ENCODE data around the gene OBSL1. TPM values are rescaled to one million over a fixed set of nuclear protein-coding genes. Genes with fewer than 3 reads are reported as not detected.

OBSL1 gene
- total RNA-seq, 5 donors from 2014 or later (not counting 1 experiment from before 2014, with no cell fraction given) = 1.2 to 2.4 (median 1.2) TPM

- H3K9me3 ChIP-seq = no peaks in the 10 kb centered on the region
- no peak overlapping the region for H3K27ac ChIP-seq (ENCODE audit: low read length)
- H3K4me3 ChIP-seq (ENCODE audit: control insufficient read depth in 1 of 2, extremely low read depth in 1 of 2, low read length in 1 of 2) = no peak overlapping the region
- H3K4me1 ChIP-seq (ENCODE audit: control insufficient read depth in 1 of 2, extremely low read depth in 1 of 2, insufficient read depth in 2 of 2, low read length in 2 of 2) = peaks cover 3 to 27% of the 10 kb centered on the region in 2 experiments
- WGBS (ENCODE audit: insufficient coverage) = 0% methylated on average over 3 of the region's 4 CpGs
- ChIA-PET POLR2A (no interaction called here), CTCF (no interaction called here)
- Mint-ChIP-seq H3K4me1 (peaks cover 26 to 35% (median 27%) of the 10 kb centered on the region in 3 donors), H3K36me3 (no peaks in the 10 kb centered on the region), H3K27ac (no peak overlapping the region), H3K27me3 (peaks cover 75 to 83% of the 10 kb centered on the region in 2 donors), H3K4me3 (peak overlapping the region in 1 of 3 donors; percentile 66), H3K9me3 (no peaks in the 10 kb centered on the region)
- no peak for DNase-seq
- no peaks in the 10 kb centered on the region for H3K36me3 ChIP-seq (ENCODE audit: control insufficient read depth in 2 of 2, extremely low read depth in 1 of 2, insufficient read depth in 1 of 2, low read length in 1 of 2)
- no peak for ATAC-seq (replicated peaks in 1 of 4)
- peaks cover 8 to 96% of the 10 kb centered on the region in 2 experiments for H3K27me3 ChIP-seq (replicated peaks in 1 of 2; ENCODE audit: control insufficient read depth in 2 of 2, extremely low read depth in 1 of 2, insufficient read depth in 2 of 2, low read length in 1 of 2)
Observed at GRCh38 chr2:219513787-219514186, 57.6 kb downstream of the OBSL1 start.

GRCh38 chr2:219512524-219513216, 58.7 kb downstream of the OBSL1 start:
- POLR2A ChIA-PET = no interaction called here
- WGBS (ENCODE audit: insufficient coverage) = 12% methylated on average over 11 of the region's 16 CpGs

GRCh38 chr2:219511547-219512325, 59.6 kb downstream of the OBSL1 start:
- Histone ChIP-seq H3K27me3 (replicated peaks in 1 of 2; ENCODE audit: control insufficient read depth in 2 of 2, extremely low read depth in 1 of 2, insufficient read depth in 2 of 2, low read length in 1 of 2) (peaks cover 8 to 95% of the 10 kb centered on the region in 2 experiments), H3K27ac (ENCODE audit: low read length) (no peak overlapping the region), H3K4me1 (ENCODE audit: control insufficient read depth in 1 of 2, extremely low read depth in 1 of 2, insufficient read depth in 2 of 2, low read length in 2 of 2) (peaks cover 3 to 27% of the 10 kb centered on the region in 2 experiments), H3K36me3 (ENCODE audit: control insufficient read depth in 2 of 2, extremely low read depth in 1 of 2, insufficient read depth in 1 of 2, low read length in 1 of 2) (no peaks in the 10 kb centered on the region), H3K9me3 (no peaks in the 10 kb centered on the region), H3K4me3 (ENCODE audit: control insufficient read depth in 1 of 2, extremely low read depth in 1 of 2, low read length in 1 of 2) (no peak overlapping the region)
- H3K27ac Mint-ChIP-seq = peak overlapping the region in 1 of 2 donors; percentile 45
- H3K4me1 Mint-ChIP-seq = peaks cover 26 to 35% (median 27%) of the 10 kb centered on the region in 3 donors
- H3K9me3 Mint-ChIP-seq = no peaks in the 10 kb centered on the region
- no peak for ATAC-seq (replicated peaks in 1 of 4)
- H3K36me3 Mint-ChIP-seq = peaks cover 7% of the 10 kb centered on the region
- H3K27me3 Mint-ChIP-seq = peaks cover 57 to 72% of the 10 kb centered on the region in 2 donors
- 12% methylated on average over 6 of the region's 15 CpGs for WGBS (ENCODE audit: insufficient coverage)
- no peak for DNase-seq
- no peak overlapping the region for H3K4me3 Mint-ChIP-seq
- ChIA-PET POLR2A (interaction anchor here (0.6 to 0.7 kb wide), 3 partner anchors 80 to 216 kb away, joined by 3 to 12 read pairs (median 5); no protein-coding TSS in a partner anchor), CTCF (interaction anchor here in 1 of 2 donors (0.8 to 1.4 kb wide), 3 partner anchors 18 to 36 kb away, joined by 3 to 4 read pairs (median 3); no protein-coding TSS in a partner anchor)

More at GRCh38 chr2:219512524-219513216, 58.7 kb downstream of the OBSL1 start:
- ATAC-seq (replicated peaks in 1 of 4) = no peak
- Mint-ChIP-seq H3K27me3 (peaks cover 67 to 81% of the 10 kb centered on the region in 2 donors), H3K4me1 (peaks cover 26 to 35% (median 27%) of the 10 kb centered on the region in 3 donors), H3K9me3 (no peaks in the 10 kb centered on the region), H3K27ac (no peak overlapping the region), H3K36me3 (peaks cover under 1% of the 10 kb centered on the region), H3K4me3 (no peak overlapping the region)
- CTCF ChIA-PET = interaction anchor here in 1 of 2 donors (1.2 to 1.4 kb wide), 2 partner anchors 17 to 30 kb away, joined by 3 to 4 read pairs; no protein-coding TSS in a partner anchor
- no peak for DNase-seq
- Histone ChIP-seq H3K9me3 (no peaks in the 10 kb centered on the region), H3K27ac (ENCODE audit: low read length) (no peak overlapping the region), H3K36me3 (ENCODE audit: control insufficient read depth in 2 of 2, extremely low read depth in 1 of 2, insufficient read depth in 1 of 2, low read length in 1 of 2) (no peaks in the 10 kb centered on the region), H3K27me3 (replicated peaks in 1 of 2; ENCODE audit: control insufficient read depth in 2 of 2, extremely low read depth in 1 of 2, insufficient read depth in 2 of 2, low read length in 1 of 2) (peaks cover 8 to 97% of the 10 kb centered on the region in 2 experiments), H3K4me1 (ENCODE audit: control insufficient read depth in 1 of 2, extremely low read depth in 1 of 2, insufficient read depth in 2 of 2, low read length in 2 of 2) (peaks cover 3 to 27% of the 10 kb centered on the region in 2 experiments), H3K4me3 (ENCODE audit: control insufficient read depth in 1 of 2, extremely low read depth in 1 of 2, low read length in 1 of 2) (no peak overlapping the region)

GRCh38 chr2:219510512-219511135, 60.7 kb downstream of the OBSL1 start:
- ATAC-seq (replicated peaks in 1 of 4) = no peak
- CTCF ChIA-PET = interaction anchor here in 1 of 2 donors (0.9 to 2.0 kb wide), 3 partner anchors 10 to 19 kb away, joined by 4 to 6 read pairs (median 5); partner anchors contain the start of gene GMPPA
- 10% methylated on average over 15 of the region's 22 CpGs for WGBS (ENCODE audit: insufficient coverage)
- H3K9me3 ChIP-seq = no peaks in the 10 kb centered on the region
- H3K9me3 Mint-ChIP-seq = no peaks in the 10 kb centered on the region
- peaks cover 3 to 10% of the 10 kb centered on the region in 2 donors for H3K36me3 ChIP-seq (ENCODE audit: control insufficient read depth in 2 of 2, extremely low read depth in 1 of 2, insufficient read depth in 1 of 2, low read length in 1 of 2)
- peaks cover 47 to 62% of the 10 kb centered on the region in 2 donors for H3K27me3 Mint-ChIP-seq
- H3K4me3 Mint-ChIP-seq = peak overlapping the region in 1 of 3 donors; percentile 77
- DNase-seq = no peak
- peaks cover 8 to 90% of the 10 kb centered on the region in 2 experiments for H3K27me3 ChIP-seq (replicated peaks in 1 of 2; ENCODE audit: control insufficient read depth in 2 of 2, extremely low read depth in 1 of 2, insufficient read depth in 2 of 2, low read length in 1 of 2)
- H3K27ac Mint-ChIP-seq = no peak overlapping the region
- POLR2A ChIA-PET = no interaction called here
- H3K4me1 Mint-ChIP-seq = peaks cover 26 to 33% (median 27%) of the 10 kb centered on the region in 3 donors
- H3K27ac ChIP-seq (ENCODE audit: low read length) = no peak overlapping the region
- H3K36me3 Mint-ChIP-seq = peaks cover 16% of the 10 kb centered on the region
- H3K4me1 ChIP-seq (ENCODE audit: control insufficient read depth in 1 of 2, extremely low read depth in 1 of 2, insufficient read depth in 2 of 2, low read length in 2 of 2) = peaks cover 3 to 27% of the 10 kb centered on the region in 2 experiments
- no peak overlapping the region for H3K4me3 ChIP-seq (ENCODE audit: control insufficient read depth in 1 of 2, extremely low read depth in 1 of 2, low read length in 1 of 2)

GRCh38 chr2:219509780-219510511, 61.4 kb downstream of the OBSL1 start:
- H3K4me3 ChIP-seq (ENCODE audit: control insufficient read depth in 1 of 2, extremely low read depth in 1 of 2, low read length in 1 of 2) = peak overlapping the region in 1 of 2 donors; percentile 23
- WGBS (ENCODE audit: insufficient coverage) = 5% methylated on average over 18 of the region's 26 CpGs
- ATAC-seq (replicated peaks in 1 of 4) (peak; percentile 77 to 92 (median 80)), DNase-seq (peak in 32 of 35 experiments; percentile 14 to 70 (median 46))
- Mint-ChIP-seq H3K36me3 (peaks cover 20% of the 10 kb centered on the region), H3K27me3 (peaks cover 46 to 56% of the 10 kb centered on the region in 2 donors), H3K9me3 (no peaks in the 10 kb centered on the region), H3K4me3 (peak overlapping the region; percentile 31 to 77 (median 47)), H3K27ac (peak overlapping the region in 1 of 2 donors; percentile 12), H3K4me1 (peaks cover 26 to 32% (median 27%) of the 10 kb centered on the region in 3 donors)
- no peak overlapping the region for H3K27ac ChIP-seq (ENCODE audit: low read length)
- ChIA-PET POLR2A (no interaction called here), CTCF (interaction anchor here (0.5 to 2.0 kb wide), 5 partner anchors 10 to 1277 kb away, joined by 4 to 7 read pairs (median 6); partner anchors contain the start of gene GMPPA (in 1 of the 2))
- H3K36me3 ChIP-seq (ENCODE audit: control insufficient read depth in 2 of 2, extremely low read depth in 1 of 2, insufficient read depth in 1 of 2, low read length in 1 of 2) = peaks cover 3 to 16% of the 10 kb centered on the region in 2 donors
- H3K9me3 ChIP-seq = no peaks in the 10 kb centered on the region
- peaks cover 8 to 83% of the 10 kb centered on the region in 2 experiments for H3K27me3 ChIP-seq (replicated peaks in 1 of 2; ENCODE audit: control insufficient read depth in 2 of 2, extremely low read depth in 1 of 2, insufficient read depth in 2 of 2, low read length in 1 of 2)
- H3K4me1 ChIP-seq (ENCODE audit: control insufficient read depth in 1 of 2, extremely low read depth in 1 of 2, insufficient read depth in 2 of 2, low read length in 2 of 2) = peaks cover 3 to 27% of the 10 kb centered on the region in 2 experiments

Measured in T-cell (primary cell).